HG03159 (cell line): ENCODE data around the gene SPATA13.

Source experiments
- ATAC-seq: cut with Tn5 transposase; IDR thresholded peaks from one replicate; pipeline ENCODE4 v1.9.1; 2021; ENCODE audit warnings: mild to moderate bottlenecking, moderate library complexity; ENCODE audit not compliant: unreplicated experiment

Gene SPATA13

DNA sequence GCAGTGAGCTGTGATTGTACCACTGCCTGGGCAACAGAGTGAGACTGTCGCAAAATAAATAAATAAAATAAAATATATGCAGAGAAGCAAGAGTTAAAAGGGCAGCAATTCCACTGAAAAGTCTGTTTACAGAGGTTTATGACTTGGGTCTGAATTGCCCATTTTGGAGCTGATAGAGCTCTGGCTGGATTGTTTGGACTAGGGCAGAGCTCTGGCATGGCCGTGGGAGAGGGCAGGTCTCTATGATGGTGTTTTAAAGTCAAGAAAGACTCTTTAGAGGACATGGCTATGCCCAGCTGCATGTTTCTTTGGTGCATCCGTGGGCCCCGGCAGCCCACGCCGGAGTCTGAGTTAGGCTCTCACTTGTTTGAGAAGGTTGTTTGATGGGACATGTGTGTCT lies 84.3 kb downstream of the SPATA13 start:
- ATAC-seq, result no peak

- ATAC-seq, result no peak
Observed at GRCh38 chr13:24247016-24247415, 86.5 kb downstream of the SPATA13 start.

- ATAC-seq, result no peak
Observed at GRCh38 chr13:24249624-24250023, 89.1 kb downstream of the SPATA13 start.

DNA sequence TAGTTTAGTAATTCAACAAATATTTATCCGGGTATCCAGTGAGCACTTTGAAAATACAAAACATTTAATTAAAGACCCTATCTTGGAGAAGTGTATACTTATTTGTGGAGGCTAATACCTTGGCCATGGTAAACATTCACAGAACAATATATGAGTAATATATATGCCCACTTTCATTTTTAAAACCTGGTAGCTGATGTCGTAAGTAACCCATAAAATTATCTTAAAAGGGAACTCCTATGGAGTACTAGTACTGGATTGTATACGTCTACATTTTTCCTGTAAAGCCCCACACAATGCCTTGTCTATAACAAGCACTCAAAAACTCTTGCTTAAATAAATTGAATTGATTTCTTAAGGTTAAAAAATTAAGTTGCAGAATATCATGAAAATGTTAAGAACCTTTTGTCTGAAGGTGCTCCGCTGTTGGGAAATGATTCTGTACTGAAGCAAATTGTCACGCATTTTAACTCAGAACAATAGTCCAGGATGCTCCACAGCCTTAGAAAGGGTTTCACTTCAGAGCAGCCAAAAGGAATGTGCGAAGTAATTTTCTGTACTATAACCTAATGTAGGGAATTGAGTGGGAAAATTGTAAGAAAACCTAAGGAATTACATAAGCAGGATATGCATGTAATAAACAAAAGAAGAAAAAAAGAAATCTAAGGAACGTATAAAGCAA lies 90.0 kb downstream of the SPATA13 start:
- no peak for ATAC-seq

DNA sequence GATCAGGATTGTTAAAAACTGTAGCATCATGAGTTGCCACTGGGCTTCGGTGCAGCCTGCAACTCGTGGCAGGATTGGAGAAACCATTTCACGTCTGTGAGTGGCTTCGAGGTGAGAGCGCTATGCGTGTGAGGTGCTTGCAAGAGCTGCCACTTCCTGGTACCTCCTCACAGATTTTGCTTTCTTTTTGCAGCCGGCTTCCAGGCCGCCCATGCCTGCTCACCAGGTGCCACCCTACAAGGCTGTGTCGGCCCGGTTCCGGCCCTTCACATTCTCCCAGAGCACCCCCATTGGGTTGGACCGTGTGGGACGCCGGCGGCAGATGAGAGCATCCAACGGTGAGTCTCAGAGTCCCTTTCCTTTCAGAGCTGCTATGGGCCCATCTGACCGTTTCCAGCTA lies 91.0 kb downstream of the SPATA13 start:
- no peak for ATAC-seq

DNA sequence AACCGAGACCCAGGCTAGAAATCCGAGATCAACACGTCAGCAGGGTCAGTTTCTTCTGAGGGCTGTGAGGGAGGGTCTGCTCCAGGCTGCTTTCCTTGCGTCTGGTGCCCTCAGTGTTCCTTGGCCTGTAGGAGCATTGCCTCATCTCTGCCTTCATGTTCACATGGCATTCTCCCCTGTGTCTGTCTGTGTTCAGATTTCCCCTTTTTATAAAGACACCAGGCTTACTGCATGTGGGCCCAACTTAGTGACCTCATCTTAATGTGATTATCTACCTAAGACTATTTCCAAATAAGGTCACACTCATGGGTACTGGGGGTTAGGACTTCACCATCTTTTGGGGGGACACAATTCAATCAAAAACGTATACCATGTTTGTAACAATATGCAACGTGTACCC lies 91.6 kb downstream of the SPATA13 start:
- ATAC-seq, result no peak

GRCh38 chr13:24253520-24254145 lies 93.1 kb downstream of the SPATA13 start:
- ATAC-seq, result no peak

DNA sequence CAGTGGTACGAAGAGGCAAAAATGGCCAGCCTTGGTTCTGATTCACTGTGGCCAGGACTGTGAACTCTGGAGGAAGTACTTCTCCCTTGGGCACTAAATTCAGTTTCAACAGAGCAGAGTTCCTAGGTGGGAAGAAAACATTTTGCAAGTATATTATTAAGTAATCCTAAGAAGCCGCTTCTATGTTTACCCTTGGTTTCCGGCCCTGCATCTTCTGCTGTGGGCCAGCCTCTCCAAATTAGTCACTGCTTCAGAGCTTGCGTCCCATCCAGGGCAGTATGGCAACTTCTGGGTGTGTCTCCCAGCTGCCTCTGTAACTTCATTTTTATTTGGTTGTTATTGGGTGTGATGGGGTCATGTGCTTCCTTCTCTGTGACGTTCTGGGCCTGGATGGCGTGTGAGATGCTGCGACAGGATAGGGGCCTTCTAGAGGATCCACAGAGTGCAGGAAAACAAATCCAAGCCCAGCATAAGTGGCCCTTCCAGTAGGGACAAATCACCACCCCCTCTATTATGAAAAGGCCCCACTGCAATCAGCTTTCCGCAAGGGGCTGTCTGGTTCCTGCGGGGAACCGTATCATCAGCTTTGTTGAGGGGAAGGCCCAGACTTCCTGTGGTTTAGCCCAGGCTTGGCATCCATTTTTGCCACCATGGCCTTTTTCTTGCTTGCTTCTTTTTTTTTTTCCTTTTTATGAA lies 93.8 kb downstream of the SPATA13 start:
- ATAC-seq, result no peak

GRCh38 chr13:24257497-24257896 lies 97.0 kb downstream of the SPATA13 start:
- no peak for ATAC-seq

GRCh38 chr13:24261566-24261965 lies 101.0 kb downstream of the SPATA13 start:
- ATAC-seq, result no peak

- no peak for ATAC-seq
Observed at GRCh38 chr13:24263632-24264031, 103.1 kb downstream of the SPATA13 start.

GRCh38 chr13:24264976-24265375 lies 104.5 kb downstream of the SPATA13 start:
- peak; percentile 55 for ATAC-seq

GRCh38 chr13:24265453-24265852 lies 104.9 kb downstream of the SPATA13 start:
- no peak for ATAC-seq

GRCh38 chr13:24267274-24267673 lies 106.8 kb downstream of the SPATA13 start:
- no peak for ATAC-seq

- ATAC-seq, result no peak
Observed at GRCh38 chr13:24267801-24268200, 107.3 kb downstream of the SPATA13 start.

DNA sequence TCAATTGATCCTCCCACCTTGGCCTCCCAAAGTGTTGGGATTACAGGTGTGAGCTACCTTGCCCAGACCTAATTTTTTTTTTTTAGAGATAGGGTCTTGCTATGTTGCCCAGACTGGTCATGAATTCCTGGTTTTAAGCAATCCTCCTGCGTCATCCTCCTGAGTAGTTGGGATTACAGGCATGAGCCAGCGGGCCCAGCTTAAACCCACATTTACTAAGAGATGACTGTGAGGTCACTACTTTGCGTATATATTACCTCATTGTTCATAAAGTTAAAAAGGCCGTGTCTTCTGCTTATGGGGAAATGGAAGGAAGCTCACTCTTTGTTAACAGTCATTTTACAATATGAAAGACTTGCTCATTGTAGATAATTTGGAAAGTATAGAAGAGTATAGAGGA lies 109.3 kb downstream of the SPATA13 start:
- ATAC-seq, result no peak

DNA sequence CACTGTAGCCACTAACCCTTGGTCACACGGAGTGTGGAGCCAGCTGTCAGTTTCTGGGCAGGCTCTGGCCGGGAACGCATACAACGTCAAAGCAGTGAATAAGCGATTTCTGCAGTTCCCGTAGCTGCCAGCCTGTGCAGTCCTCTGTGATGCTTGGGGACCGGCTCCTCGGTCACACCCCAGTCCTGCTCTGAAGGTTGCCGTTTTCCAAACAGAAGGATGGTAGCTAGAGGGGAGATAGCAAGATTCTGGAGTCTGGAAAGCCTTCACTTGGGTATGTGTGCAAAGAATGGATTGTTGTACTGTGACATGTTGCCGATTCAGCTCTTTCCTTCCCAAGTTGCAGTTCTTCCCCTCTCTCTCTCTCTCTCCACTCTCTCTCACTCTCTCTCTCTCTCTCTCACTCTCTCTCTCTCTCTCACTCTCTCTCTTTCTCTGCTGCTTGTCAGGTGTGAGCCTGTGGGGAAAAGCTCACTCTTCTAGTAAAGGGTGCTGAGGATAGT lies 110.2 kb downstream of the SPATA13 start:
- ATAC-seq, result peak; percentile 50

GRCh38 chr13:24271231-24271600 lies 110.7 kb downstream of the SPATA13 start:
- ATAC-seq, result no peak

- peak; percentile 51 for ATAC-seq
Observed at GRCh38 chr13:24271601-24272451, 111.3 kb downstream of the SPATA13 start.

GRCh38 chr13:24272452-24273161 lies 112.1 kb downstream of the SPATA13 start:
- ATAC-seq, result no peak
